ENCODE data around the gene ABCC12. TPM values are rescaled to one million over a fixed set of nuclear protein-coding genes. Genes with fewer than 3 reads are reported as not detected.

The ABCC12 gene
- total and polyA plus RNA-seq, 5 donors: not detected

DNA sequence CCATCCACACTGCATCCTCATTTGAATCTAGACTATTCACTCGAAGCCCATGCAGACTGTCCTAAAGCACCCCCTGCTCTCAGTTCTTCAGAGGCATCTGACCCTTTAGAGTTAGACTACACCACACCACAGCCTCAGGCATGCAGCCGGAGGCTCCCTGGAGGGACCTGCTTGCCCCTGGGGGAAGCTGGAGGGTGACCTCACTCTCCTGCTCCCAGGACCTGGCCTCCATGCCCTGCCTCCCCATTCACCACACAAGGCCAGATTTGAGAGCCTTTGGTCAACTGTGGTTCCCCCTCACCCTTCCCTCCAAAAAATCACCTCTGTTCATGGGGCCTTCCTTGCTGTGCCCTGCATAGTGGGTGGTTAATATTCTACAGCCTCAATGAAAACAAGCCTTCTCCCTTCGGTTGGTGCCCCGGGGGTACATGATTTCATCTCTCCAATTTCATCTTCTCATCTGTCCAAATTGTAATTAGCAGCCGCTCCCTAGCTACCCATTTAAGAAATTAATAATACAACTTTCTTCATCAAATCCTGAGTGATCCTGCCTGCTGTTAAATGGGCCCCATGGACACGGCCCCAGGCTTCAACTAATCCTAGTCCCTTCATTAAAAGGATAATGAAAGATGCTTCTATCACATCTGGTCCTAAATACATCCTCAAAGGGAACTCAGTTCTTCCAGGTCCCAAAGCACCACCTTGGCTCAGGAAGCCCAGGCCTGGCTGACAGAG, 24.4 kb downstream of the ABCC12 start:
- Histone ChIP-seq H3K4me1 (ENCODE audit: control insufficient read depth, insufficient read depth, low read length) (peaks cover 5% of the 10 kb centered on the region), H3K4me3 (ENCODE audit: low read length) (no peak overlapping the region), H3K9me3 (ENCODE audit: control insufficient read depth, low read length) (no peaks in the 10 kb centered on the region), H3K27ac (ENCODE audit: low read length) (no peak overlapping the region), H3K27me3 (ENCODE audit: control insufficient read depth, insufficient read depth) (no peaks in the 10 kb centered on the region)
- intact Hi-C loops (cut with DNase I): loop anchor here in 1 of 4 donors (5.0 kb wide), 1 partner anchor 764 kb away; no protein-coding TSS in a partner anchor
- DNase-seq (no peak), ATAC-seq (no peak)
- 89% methylated on average over 6 of the region's 6 CpGs for WGBS

DNA sequence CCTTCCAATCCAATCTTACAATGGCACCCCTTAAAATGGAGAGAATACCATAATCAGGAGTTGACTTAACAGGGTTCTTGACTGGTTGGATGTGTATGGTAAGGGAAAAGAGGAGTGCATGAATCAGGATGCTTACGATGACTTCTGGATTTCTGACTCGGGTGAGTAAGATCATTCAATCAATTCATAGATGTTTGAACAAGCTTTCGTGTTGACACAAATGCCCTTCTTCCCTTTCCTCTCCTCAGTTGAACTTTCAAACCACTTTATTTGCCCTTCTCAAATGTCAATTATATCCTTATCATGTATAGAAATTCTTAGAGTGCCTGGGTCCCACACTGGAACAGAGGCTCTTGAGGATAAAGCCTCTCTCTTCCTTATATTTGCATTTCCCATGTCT, 25.9 kb downstream of the ABCC12 start:
- Histone ChIP-seq H3K27me3 (ENCODE audit: control insufficient read depth, insufficient read depth) (no peaks in the 10 kb centered on the region), H3K27ac (ENCODE audit: low read length) (no peak overlapping the region), H3K9me3 (ENCODE audit: control insufficient read depth, low read length) (no peaks in the 10 kb centered on the region), H3K4me3 (ENCODE audit: low read length) (no peak overlapping the region), H3K4me1 (ENCODE audit: control insufficient read depth, insufficient read depth, low read length) (peaks cover 5% of the 10 kb centered on the region)
- ATAC-seq: no peak
- intact Hi-C loops (cut with DNase I): loop anchor here in 1 of 4 donors (5.0 kb wide), 1 partner anchor 763 kb away; no protein-coding TSS in a partner anchor
- 90% methylated on average over 3 of the region's 3 CpGs for WGBS
- DNase-seq: no peak

DNA sequence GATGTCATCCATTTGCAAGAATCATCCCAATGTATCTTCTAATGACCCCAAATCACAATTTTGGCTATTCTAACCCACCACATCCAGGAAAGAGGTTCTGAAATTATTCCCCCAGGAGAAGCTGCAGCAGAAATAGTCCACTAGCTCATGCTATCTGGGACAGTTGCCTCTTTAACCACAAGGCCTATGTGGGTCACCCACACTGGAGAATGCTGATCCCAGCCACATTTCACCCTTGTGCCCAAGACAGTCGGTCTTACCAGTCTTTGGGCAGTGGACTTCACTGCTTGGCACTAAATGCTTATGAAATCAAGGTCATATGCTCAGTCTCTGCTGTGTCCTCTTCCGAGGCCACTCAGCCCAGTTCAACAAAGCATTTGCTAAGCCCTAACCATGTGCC, 27.0 kb downstream of the ABCC12 start:
- H3K27ac ChIP-seq (ENCODE audit: low read length): no peak overlapping the region
- 86% methylated on average over 2 of the region's 2 CpGs for WGBS
- intact Hi-C loops (cut with DNase I): no loop called here

DNA sequence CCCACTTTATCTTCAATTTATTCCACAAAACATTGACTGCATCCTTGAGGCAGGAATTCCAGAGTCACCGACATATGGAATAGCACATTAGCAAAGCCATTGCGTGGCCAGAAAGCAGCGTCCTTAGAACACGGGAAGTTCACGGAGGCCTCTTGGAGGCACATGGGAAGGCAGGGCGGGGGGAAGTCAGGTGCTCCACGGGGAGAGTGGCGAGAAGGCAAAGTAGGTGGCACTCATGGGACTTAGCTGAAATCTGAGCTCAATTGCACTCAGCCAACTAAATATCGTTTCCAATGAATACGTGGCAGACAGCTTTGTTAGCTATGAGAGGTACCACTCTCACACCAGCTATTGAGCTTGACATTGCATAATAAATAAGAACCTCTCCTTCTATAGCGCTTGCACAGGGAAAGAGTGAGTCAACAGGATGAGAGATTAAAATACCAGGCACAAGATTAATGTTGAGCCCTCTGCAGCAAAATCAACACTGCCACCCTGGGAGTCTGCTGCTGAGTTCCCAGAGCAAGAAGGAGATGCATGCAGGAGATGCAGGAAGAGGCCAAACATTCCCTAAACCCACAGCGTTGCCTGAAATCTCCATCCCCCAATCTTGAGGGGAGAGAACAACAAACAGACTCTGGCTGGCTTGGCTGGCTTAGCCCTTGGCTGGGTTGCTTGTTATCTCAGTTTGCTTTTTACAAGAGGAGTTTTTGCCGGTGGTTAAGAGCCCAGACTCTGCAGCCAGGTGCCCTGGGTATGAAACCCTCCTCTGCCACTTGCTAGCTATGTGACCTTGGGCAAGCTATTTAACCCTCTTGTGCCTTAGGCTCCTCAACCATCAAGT, 28.8 kb downstream of the ABCC12 start:
- no peak for DNase-seq
- H3K27me3 ChIP-seq (ENCODE audit: control insufficient read depth, insufficient read depth): no peaks in the 10 kb centered on the region
- peak in 1 of 2 donors; percentile 64 for ATAC-seq
- H3K27ac ChIP-seq (ENCODE audit: low read length): no peak overlapping the region
- intact Hi-C loops (cut with DNase I): no loop called here
- no peaks in the 10 kb centered on the region for H3K9me3 ChIP-seq (ENCODE audit: control insufficient read depth, low read length)
- H3K4me1 ChIP-seq (ENCODE audit: control insufficient read depth, insufficient read depth, low read length): peaks cover 5% of the 10 kb centered on the region
- 58% methylated on average over 13 of the region's 13 CpGs for WGBS
- no peak overlapping the region for H3K4me3 ChIP-seq (ENCODE audit: low read length)

More for the DNA sequence above, 27.0 kb downstream of the ABCC12 start:
- no peaks in the 10 kb centered on the region for H3K9me3 ChIP-seq (ENCODE audit: control insufficient read depth, low read length)
- H3K4me3 ChIP-seq (ENCODE audit: low read length): no peak overlapping the region
- DNase-seq (no peak), ATAC-seq (no peak)
- H3K4me1 ChIP-seq (ENCODE audit: control insufficient read depth, insufficient read depth, low read length): peaks cover 5% of the 10 kb centered on the region
- no peaks in the 10 kb centered on the region for H3K27me3 ChIP-seq (ENCODE audit: control insufficient read depth, insufficient read depth)

DNA sequence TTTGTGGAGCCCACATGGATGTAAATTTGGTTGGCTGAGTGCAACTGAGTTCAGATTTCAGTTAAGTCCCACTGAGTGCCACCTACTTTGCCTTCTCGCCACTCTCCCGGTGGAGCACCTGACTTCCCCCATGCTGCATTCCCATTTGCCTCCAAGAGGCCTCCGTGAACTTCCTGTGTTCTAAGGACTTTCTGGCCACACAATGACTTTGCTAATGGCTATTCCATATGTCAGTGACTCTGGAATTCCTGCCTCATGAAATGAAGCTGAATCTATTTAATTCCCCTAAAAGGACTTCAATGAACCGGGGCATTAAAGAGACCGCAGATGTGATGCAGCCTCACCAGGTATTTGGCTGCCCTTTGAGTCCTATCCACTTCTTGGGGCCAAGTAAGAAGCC, 29.9 kb downstream of the ABCC12 start:
- no peak overlapping the region for H3K4me3 ChIP-seq (ENCODE audit: low read length)
- no peaks in the 10 kb centered on the region for H3K9me3 ChIP-seq (ENCODE audit: control insufficient read depth, low read length)
- peaks cover 5% of the 10 kb centered on the region for H3K4me1 ChIP-seq (ENCODE audit: control insufficient read depth, insufficient read depth, low read length)
- DNase-seq: no peak
- no peaks in the 10 kb centered on the region for H3K27me3 ChIP-seq (ENCODE audit: control insufficient read depth, insufficient read depth)
- no peak overlapping the region for H3K27ac ChIP-seq (ENCODE audit: low read length)
- no peak for ATAC-seq
- 70% methylated on average over 5 of the region's 5 CpGs for whole genome bisulfite sequencing
- intact Hi-C loops (cut with DNase I): no loop called here

DNA sequence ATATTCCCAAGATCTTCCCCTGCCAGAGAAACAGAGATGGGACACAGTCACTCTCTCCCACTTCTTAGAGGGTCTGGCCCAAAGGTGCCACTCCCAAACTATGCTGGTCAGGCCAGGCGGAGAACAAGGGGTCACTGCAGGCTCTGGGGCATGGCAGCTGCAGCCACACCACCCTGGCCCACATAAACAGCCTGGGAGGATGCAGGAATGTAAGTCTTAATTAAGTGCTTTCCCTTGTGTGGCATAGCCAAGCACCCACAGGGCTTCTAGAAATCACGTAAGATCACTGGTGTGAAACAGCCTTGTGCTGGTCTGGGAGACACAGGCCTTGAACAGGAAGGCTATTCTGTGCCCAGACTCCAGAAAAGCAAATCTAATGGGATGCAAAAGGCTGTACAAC, 31.5 kb downstream of the ABCC12 start:
- intact Hi-C loops (cut with DNase I): no loop called here
- H3K4me3 ChIP-seq (ENCODE audit: low read length): no peak overlapping the region
- WGBS: 88% methylated on average over 2 of the region's 2 CpGs
- no peak for DNase-seq
- H3K27me3 ChIP-seq (ENCODE audit: control insufficient read depth, insufficient read depth): no peaks in the 10 kb centered on the region
- H3K27ac ChIP-seq (ENCODE audit: low read length): no peak overlapping the region
- H3K9me3 ChIP-seq (ENCODE audit: control insufficient read depth, low read length): no peaks in the 10 kb centered on the region
- H3K4me1 ChIP-seq (ENCODE audit: control insufficient read depth, insufficient read depth, low read length): peaks cover 5% of the 10 kb centered on the region
- no peak for ATAC-seq

DNA sequence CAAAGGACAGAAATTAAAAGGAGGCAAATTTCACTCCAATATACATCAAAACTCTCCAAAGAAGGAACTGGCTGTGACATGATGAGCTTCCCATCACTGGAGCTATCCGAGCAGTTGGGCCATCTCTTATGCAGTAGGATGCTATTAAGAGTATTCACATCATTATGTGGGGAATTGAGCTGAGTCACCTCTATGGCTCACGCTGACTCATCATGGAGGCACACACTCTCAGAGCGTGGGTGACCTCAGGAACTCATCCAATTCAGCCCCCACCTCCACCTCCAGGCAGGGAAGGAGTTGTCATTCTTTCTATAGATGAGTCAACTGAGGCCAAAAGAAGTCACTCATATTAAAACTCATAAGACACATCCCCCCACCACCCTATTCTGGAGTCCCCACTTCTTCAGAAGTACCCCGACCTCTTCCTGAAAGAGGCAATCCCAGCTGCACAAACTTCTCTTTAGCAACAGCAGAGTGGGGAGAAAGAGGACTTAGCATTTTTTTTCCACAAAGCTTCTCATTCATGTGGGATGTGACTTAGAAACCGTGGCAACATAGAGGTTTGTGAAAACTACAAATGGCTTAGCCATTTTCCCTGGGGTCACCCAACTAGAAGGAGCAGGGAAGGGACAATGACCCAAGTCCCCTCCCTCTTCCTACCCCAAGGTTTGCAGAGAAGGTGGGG, 32.5 kb downstream of the ABCC12 start:
- Histone ChIP-seq H3K9me3 (ENCODE audit: control insufficient read depth, low read length) (no peaks in the 10 kb centered on the region), H3K4me3 (ENCODE audit: low read length) (no peak overlapping the region), H3K4me1 (ENCODE audit: control insufficient read depth, insufficient read depth, low read length) (peaks cover 5% of the 10 kb centered on the region), H3K27me3 (ENCODE audit: control insufficient read depth, insufficient read depth) (no peaks in the 10 kb centered on the region), H3K27ac (ENCODE audit: low read length) (no peak overlapping the region)
- intact Hi-C loops (cut with DNase I): no loop called here
- ATAC-seq: peak in 1 of 2 donors; percentile 29
- WGBS: 74% methylated on average over 5 of the region's 5 CpGs
- no peak for DNase-seq

DNA sequence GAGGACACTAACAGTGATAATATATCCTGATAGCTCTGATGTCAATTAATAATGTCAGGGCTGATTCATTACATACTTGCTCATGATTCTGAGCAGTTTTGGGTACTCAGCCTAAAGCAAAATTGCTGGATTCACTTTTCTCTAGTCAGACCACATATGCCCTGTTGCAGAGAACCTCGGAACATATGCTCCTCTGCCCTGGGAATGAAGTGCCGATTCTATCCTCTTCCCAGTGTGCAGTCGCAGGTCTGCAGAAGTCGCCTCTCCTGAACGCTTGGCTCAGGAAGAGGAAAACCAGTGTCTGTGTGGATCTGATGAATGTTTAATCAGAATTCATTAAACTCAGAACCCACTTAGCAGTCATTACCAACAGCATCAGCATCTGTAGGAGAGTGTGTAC, 34.5 kb downstream of the ABCC12 start:
- Histone ChIP-seq H3K9me3 (ENCODE audit: control insufficient read depth, low read length) (no peaks in the 10 kb centered on the region), H3K27ac (ENCODE audit: low read length) (no peak overlapping the region), H3K27me3 (ENCODE audit: control insufficient read depth, insufficient read depth) (no peaks in the 10 kb centered on the region), H3K4me3 (ENCODE audit: low read length) (no peak overlapping the region), H3K4me1 (ENCODE audit: control insufficient read depth, insufficient read depth, low read length) (no peaks in the 10 kb centered on the region)
- no peak for DNase-seq
- 78% methylated on average over 5 of the region's 5 CpGs for WGBS
- no peak for ATAC-seq
- intact Hi-C loops (cut with DNase I): no loop called here

DNA sequence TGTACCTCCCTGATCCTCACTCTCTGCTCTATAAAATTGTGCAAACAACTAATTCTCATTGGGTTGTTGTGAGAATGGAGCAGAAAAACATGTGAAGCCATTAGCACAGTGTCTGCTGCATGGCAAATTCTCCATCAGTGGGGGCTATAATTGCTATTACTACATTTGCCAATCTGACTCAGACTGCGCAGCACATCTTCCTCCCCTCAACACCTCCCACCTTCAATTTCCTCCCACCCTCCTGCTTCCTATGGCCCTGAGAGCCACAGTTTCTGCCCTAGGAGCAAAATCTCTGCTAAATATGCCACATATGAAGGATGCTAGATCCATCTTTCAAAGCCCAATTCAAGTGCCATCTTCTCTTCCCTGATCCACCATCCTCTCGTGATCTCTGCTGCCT, 37.0 kb downstream of the ABCC12 start:
- DNase-seq (no peak), ATAC-seq (no peak)
- WGBS: 77% methylated on average over 2 of the region's 2 CpGs
- Histone ChIP-seq H3K27ac (ENCODE audit: low read length) (no peak overlapping the region), H3K4me1 (ENCODE audit: control insufficient read depth, insufficient read depth, low read length) (no peaks in the 10 kb centered on the region), H3K9me3 (ENCODE audit: control insufficient read depth, low read length) (no peaks in the 10 kb centered on the region), H3K4me3 (ENCODE audit: low read length) (no peak overlapping the region), H3K27me3 (ENCODE audit: control insufficient read depth, insufficient read depth) (no peaks in the 10 kb centered on the region)
- intact Hi-C loops (cut with DNase I): no loop called here

DNA sequence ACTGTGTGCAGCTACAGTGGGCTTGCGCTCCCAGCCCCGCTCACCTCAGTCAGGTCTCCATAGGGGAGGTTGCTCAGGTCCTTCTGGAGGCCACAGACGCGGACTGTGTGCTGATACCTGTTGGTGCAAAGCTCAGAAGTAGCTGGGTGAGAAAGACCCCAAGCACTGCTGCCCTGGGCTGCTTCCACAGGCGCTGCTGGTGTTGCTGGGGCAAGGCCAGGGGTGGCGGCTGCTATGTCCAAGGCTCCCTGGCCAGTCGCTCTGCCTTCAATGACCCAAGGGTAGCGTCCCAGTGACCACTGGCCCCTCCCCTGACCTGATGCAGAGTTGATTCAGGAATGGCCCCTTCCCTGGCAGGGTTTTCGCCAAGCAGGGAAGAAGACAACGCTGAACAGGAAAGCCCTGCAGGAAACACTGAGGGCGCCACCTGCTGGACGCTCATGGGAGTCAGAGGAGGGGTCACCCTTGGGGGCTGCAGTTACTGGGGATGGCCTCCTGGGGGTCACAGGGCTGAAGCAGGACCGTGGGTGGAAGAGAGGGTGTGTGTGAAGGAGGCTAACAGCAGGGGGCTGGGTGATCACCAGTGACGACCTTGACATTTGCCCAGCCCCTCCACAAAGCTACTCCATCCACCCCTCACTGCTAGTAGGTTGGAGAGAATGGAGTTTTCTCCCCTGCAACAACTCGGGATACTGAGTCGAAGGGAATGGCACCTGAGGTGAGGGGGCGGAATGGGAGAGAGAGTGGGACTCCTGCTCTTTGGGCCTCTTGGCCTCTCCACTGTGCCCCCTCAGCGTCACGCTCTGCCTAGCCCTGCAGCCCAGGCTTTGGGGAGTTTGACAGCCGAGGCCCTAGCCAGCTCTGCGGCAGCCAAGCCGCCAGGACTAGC, 38.3 kb downstream of the ABCC12 start:
- Histone ChIP-seq H3K4me1 (ENCODE audit: control insufficient read depth, insufficient read depth, low read length) (no peaks in the 10 kb centered on the region), H3K9me3 (ENCODE audit: control insufficient read depth, low read length) (no peaks in the 10 kb centered on the region), H3K27me3 (ENCODE audit: control insufficient read depth, insufficient read depth) (no peaks in the 10 kb centered on the region), H3K4me3 (ENCODE audit: low read length) (no peak overlapping the region), H3K27ac (ENCODE audit: low read length) (no peak overlapping the region)
- ATAC-seq (peak; percentile 22 to 36), DNase-seq (peak; percentile 32 to 77 (median 50))
- WGBS: 64% methylated on average over 22 of the region's 22 CpGs
- intact Hi-C loops (cut with DNase I): no loop called here
